EH (cell line): ENCODE results near the gene PTPRB.

Source experiments
- DNase-seq: peaks from one replicate; pipeline ENCODE4 v3.0.0-alpha.2; 2015; ENCODE audit warnings: low read depth

PTPRB gene

DNA sequence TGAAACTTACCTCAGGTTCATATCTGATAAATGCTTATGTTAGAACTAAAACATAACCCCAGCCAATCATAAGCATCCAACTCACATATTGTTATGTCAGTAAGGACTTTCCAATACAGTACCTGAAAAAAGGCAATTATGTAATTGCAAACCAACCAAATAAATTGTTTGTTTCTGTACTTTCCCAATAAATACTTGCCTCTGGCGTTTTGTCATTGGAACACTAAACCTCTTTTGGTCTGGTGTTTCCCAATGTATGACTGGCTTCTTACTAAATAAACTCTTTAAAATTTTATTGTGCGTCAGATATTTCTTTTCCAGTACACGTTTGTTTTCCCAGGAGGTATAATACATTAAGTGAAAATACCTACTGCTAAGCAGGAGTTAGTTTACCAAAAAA lies 6.7 kb upstream of the PTPRB start:
- DNase-seq, result no peak

- DNase-seq, result no peak
Measured at GRCh38 chr12:70641691-70642090, 4.5 kb upstream of the PTPRB start.

DNA sequence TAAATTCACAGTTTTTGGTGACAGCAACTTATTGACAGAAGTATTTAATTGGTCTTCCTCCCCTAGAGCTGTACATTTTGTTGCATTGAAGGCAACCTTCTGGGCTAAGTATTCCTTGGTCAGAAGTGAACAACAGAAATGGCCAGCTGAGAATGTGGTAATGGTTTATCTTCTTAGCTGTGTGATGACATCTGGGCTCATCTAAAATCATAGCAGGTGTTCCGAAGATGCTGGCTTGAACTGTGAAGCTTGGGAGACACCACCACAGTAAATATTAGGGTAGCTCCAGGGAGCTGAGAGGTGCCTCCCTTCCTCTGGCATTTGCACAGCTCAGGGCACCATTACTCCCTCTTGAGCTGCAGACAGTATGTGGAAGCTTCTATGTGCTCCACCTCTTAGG lies 3.7 kb upstream of the PTPRB start:
- no peak for DNase-seq

DNA sequence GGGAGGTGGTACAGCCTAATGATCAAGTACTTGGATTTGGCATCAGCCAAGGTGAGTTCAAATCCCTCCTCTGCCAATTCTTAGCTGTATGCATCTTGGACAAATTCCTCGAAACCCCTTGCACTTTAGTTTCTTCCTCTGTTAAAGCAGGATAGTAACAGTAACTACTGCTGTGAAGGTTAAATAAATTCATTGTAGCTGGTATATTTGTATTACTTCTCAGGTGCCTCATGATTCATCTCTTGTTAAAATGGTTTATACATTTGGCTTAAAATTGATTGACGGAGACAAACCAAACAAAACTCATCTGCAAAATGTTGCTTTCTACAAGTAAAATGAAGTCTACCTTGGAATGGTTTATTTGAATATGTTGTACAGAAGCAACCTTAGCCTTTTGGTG lies 2.3 kb upstream of the PTPRB start:
- no peak for DNase-seq

DNA sequence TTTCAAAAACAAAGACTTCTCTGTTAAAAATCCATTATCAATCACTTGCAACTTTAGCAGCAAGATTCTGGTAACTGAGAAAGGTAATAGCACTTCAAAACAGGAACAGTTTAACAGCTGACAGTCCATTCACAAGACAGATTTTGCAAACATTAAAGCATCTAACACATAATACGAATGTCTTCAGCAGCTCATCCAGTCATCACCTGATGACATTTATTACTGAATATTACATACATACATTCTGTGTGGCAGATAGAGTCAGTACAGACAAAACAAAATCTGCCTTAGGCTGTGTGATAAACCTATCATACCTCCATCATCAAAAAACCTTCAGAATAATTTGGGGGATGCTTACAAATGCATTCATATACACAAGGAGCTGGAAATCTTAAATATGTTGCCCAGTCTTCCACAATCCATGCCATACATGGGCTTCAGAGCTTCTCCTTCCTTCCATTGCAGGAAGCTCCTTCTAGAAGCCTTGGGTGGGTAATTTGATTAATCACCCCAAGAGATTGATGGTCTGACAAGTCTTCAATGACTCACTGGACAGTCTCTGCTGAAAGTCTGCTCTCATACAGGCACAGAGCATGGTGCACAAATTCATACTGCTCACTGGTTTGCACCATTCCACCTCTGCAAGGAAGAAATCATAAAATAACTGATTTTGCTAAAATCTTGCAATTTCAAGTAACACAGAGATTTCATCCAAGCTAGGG lies 1.6 kb upstream of the PTPRB start:
- DNase-seq, result peak; percentile 47

DNA sequence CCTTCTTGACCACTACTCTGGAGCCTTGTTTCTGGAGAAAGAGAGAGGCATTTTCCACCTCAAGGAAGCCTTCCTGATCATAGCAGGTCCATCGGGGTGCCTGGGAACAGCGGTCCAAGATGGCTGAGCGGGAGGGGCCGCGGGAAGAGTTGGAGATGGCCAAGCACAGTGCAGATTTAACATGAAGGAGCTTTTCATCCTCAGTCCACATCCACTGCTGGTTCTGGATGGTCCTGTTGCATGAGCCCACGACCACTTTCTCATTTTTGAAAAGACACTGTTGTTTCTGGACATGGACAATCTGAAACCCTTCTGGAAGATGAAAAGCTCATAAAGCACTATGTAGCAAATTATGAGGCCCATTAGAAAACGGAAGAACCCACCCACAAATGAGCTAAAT lies 1.5 kb downstream of the PTPRB start:
- DNase-seq, result no peak

- peak; percentile 57 for DNase-seq
Measured at GRCh38 chr12:70628701-70629480, 8.3 kb downstream of the PTPRB start.

GRCh38 chr12:70627677-70628076 lies 9.6 kb downstream of the PTPRB start:
- DNase-seq, result no peak

GRCh38 chr12:70626180-70626579 lies 11.0 kb downstream of the PTPRB start:
- no peak for DNase-seq

- peak; percentile 34 for DNase-seq
Measured at GRCh38 chr12:70619471-70620152, 17.6 kb downstream of the PTPRB start.

GRCh38 chr12:70618371-70618770 lies 18.9 kb downstream of the PTPRB start:
- no peak for DNase-seq

DNA sequence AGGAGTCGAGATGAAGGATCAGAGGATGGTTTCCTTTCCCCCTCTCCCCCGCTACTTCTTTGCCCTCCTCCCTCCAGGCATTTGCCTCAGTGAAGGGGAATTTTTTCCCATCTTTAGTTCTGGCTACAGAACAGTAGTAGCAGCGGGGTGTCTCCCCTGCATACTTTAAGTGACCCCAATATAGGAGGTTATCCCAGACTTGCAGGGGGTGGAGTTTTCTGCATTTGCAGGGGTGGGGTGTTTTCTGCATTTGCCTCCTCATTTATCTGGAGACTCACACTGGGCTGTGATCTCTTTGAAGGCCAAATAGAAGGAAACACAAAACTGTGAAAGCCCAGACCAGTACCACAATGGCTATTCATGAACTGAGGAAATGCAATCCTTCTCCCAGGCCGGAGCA lies 19.8 kb downstream of the PTPRB start:
- no peak for DNase-seq

DNA sequence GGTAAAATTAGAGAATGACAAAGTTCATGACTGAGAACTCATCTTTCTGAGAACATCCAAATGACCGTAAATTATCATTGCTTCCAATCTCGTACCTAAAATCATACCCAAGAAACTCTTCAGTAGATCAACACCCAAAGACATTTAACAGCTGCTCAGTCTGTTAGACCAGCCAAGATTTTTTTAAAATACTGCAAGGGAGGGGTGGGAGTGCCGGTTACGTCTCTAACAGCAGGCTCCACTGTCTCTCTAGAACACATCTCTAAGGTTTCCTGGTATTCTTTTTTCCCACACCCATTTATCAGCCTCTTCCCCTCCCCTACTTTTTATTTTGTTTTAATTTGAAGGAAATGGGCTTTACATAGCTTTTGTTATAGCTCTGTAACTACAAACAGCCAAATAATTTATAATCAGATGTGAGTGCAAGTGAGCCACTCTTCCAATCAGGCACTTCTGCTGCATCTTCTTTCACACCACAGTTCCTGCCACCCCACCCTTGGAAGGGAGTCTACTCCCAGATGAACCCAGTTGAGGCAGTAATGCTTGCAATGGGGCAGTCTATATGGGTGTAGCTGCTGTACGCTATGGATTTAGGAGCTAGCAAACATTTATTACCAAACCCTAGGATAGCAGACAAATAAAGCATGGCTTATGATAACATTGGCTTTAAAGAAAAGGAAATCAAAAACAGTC lies 21.9 kb downstream of the PTPRB start:
- no peak for DNase-seq

DNA sequence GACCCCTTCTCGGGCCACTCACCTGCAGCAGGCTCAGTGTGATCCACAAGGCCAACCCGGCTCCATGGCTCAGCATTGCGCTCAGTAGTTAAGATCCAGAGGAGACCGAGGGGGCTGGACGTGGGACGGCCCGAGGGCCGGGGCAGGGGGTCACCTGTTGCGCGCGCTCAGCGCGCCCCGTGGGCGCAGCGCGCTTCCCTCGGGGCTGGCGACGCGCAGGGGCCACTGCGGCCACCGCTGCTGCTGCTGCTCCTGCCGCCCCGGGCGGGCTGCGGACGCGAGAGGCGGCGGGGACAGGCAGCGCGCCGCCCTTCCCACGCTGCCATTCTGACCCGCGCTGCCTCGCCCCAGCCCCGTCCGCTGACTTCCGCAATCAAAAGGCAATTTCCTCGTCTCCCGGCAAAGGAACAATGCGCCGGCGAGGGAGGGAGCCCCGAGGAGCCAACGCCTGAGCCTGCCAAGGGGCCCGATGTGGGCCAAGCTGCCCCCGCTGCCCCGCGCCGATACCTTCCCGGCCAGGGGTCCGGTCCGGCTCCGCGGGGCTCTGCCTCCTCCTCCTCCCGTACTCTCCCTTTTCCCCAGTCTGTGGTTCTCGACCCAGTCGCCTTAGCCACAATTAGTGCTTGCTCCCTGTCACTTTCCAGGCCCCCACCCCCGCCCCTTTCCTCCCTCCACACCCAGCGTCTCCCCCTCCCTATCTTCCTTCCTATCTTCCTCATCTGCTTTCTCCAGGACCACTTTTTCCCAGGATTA lies 27.3 kb downstream of the PTPRB start:
- peak; percentile 52 for DNase-seq

- DNase-seq, result no peak
Measured at GRCh38 chr12:70609203-70609602, 28.0 kb downstream of the PTPRB start.

- no peak for DNase-seq
Measured at GRCh38 chr12:70608184-70608583, 29.0 kb downstream of the PTPRB start.

DNA sequence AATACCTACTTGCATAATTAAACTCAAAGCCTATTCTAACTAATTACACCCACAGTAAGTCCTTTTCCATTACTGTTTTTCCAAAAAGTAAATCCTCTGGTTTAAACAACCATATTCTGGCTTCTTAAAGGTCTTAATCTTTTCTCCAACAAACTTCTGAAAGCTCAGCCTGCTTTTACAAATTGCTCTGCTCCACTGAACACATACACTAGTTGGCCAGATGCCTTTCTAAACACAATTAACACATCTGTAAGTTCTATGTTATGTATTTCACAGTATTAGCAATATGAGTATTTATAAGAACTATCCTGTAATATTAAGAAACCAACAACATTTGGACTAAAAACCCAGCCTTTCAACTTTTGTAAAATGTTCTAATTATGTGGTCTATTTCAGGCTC lies 30.1 kb downstream of the PTPRB start:
- no peak for DNase-seq

GRCh38 chr12:70605976-70606375 lies 31.3 kb downstream of the PTPRB start:
- DNase-seq, result no peak

GRCh38 chr12:70604662-70605061 lies 32.6 kb downstream of the PTPRB start:
- no peak for DNase-seq

GRCh38 chr12:70603044-70603443 lies 34.2 kb downstream of the PTPRB start:
- no peak for DNase-seq

DNA sequence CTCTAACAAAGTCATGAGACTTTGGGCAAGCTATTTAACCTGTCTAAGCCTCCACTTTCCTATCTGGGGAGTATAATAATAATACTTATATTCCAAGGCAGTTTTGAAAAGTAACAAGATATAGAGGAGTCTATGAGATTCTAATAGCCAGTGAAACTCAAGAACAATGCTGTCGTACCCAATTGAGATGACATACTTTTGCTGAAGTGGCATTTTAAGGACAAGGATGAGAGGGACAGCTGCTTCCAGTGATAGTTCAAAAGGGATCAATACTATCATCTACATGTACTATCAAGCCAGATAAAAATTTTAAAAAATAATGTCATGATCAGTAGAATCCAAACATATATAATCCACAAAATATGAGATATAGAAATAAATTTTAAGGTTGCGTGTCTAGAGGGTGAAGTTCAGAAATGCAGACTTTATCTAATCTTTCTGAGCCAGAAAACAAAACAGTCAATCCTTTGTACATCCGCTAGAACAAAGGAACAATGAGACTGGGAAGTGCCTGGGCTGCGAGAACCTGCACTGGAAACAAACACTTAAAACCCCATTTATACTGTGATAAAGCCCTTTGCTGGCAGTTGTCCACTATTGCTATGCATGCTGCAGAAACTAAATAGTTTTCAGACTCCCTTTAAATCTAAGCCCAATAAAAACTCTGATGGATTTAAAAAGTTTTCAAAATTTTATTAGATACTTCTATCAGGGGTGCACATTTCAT lies 38.6 kb downstream of the PTPRB start:
- no peak for DNase-seq
